ENCODE results near the gene BEST4.

DNA sequence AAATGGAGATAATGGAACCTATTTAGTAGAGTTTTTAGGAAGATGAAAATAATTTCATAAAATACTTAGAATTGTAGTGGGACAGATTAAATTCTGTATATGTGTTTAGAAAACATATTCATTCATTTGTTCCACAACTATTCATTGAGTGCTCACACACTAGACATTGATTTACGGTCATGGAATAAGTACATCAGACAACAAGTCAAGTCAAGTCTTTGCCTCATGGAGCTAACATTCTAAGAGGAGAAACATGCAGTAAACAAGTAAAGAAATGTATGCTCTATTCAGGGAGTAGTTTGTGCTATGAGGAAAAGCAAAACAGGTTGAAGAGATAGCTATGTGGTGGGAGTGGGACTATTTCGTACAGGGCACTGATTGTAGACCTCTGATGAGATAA lies 29.3 kb upstream of the BEST4 start:
- TF ChIP-seq, protein P1, sequence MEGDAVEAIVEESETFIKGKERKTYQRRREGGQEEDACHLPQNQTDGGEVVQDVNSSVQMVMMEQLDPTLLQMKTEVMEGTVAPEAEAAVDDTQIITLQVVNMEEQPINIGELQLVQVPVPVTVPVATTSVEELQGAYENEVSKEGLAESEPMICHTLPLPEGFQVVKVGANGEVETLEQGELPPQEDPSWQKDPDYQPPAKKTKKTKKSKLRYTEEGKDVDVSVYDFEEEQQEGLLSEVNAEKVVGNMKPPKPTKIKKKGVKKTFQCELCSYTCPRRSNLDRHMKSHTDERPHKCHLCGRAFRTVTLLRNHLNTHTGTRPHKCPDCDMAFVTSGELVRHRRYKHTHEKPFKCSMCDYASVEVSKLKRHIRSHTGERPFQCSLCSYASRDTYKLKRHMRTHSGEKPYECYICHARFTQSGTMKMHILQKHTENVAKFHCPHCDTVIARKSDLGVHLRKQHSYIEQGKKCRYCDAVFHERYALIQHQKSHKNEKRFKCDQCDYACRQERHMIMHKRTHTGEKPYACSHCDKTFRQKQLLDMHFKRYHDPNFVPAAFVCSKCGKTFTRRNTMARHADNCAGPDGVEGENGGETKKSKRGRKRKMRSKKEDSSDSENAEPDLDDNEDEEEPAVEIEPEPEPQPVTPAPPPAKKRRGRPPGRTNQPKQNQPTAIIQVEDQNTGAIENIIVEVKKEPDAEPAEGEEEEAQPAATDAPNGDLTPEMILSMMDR (IDR thresholded peaks at IDR 0.05; ENCODE audit: borderline replicate concordance, extremely low read depth, low read length, poor library complexity, severe bottlenecking), result no peak
- TF ChIP-seq EZH2 (IDR thresholded peaks at IDR 0.05; ENCODE audit: borderline replicate concordance, low read depth, low read length, severe bottlenecking), result no peak

Measured in DND-41 (cell line).